MM.1S (cell line): Measurements from ENCODE around the gene RBMY1J.

Experiments used
- EZH2 ChIP-seq: fragments of 300-600 bp; sonication (generic); optimal IDR thresholded peaks from 2 replicates; pipeline ENCODE3; 2017; ENCODE audit warnings: low read depth, mild to moderate bottlenecking, antibody characterized with exemption, low read length, mixed read lengths
- TF ChIP-seq, protein P1 (sequence below): fragments of 300-600 bp; sonication (generic); IDR thresholded peaks from 2 replicates; pipeline ENCODE4 v1.5.1; 2016; ENCODE audit warnings: antibody characterized with exemption, low read length, mixed read lengths

- TF ChIP-seq, protein P1, sequence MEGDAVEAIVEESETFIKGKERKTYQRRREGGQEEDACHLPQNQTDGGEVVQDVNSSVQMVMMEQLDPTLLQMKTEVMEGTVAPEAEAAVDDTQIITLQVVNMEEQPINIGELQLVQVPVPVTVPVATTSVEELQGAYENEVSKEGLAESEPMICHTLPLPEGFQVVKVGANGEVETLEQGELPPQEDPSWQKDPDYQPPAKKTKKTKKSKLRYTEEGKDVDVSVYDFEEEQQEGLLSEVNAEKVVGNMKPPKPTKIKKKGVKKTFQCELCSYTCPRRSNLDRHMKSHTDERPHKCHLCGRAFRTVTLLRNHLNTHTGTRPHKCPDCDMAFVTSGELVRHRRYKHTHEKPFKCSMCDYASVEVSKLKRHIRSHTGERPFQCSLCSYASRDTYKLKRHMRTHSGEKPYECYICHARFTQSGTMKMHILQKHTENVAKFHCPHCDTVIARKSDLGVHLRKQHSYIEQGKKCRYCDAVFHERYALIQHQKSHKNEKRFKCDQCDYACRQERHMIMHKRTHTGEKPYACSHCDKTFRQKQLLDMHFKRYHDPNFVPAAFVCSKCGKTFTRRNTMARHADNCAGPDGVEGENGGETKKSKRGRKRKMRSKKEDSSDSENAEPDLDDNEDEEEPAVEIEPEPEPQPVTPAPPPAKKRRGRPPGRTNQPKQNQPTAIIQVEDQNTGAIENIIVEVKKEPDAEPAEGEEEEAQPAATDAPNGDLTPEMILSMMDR: no peak
- no peak for TF ChIP-seq EZH2
Observed at GRCh38 chrY:22367416-22367815, 35.8 kb upstream of the RBMY1J start.
